Neural crest cell (in vitro differentiated cells): ENCODE data around the gene ABCC8. TPM values are rescaled to one million over a fixed set of nuclear protein-coding genes. Genes with fewer than 3 reads are reported as not detected.
"Not testable (repeated sequence)": the region's sequence is repeated elsewhere in the genome, so short reads cannot be mapped to it uniquely, and the experiment has no call there.

Experiments used
- DNase-seq: peaks from one replicate; pipeline ENCODE4 v3.0.0; 2021; ENCODE audit warnings: low read depth, mixed read lengths, low spot score
- H3K27ac Mint-ChIP-seq: one replicate; pipeline ENCODE4 v1.8.0; 2021; ENCODE audit warnings: mild to moderate bottlenecking, mixed read lengths; ENCODE audit not compliant: unreplicated experiment
- H3K27me3 Mint-ChIP-seq: 2 replicates; pipeline ENCODE4 v1.8.0; 2021; ENCODE audit warnings: low read depth, mild to moderate bottlenecking, mixed read lengths
- H3K36me3 Mint-ChIP-seq: 2 replicates; pipeline ENCODE4 v1.8.0; 2021; ENCODE audit warnings: low read depth, mild to moderate bottlenecking, mixed read lengths
- H3K4me1 Mint-ChIP-seq: 2 replicates; pipeline ENCODE4 v1.8.0; 2021; ENCODE audit warnings: mixed read lengths
- H3K4me3 Mint-ChIP-seq: one replicate; pipeline ENCODE4 v1.8.0; 2021; ENCODE audit warnings: mild to moderate bottlenecking, mixed read lengths
- H3K9me3 Mint-ChIP-seq: 2 replicates; pipeline ENCODE4 v1.8.0; 2021; ENCODE audit warnings: mixed read lengths
- CTCF ChIP-seq: fragments of 200-600 bp; sonication (generic); conservative IDR thresholded peaks from 2 replicates; pipeline ENCODE4 v1.5.0; 2021; ENCODE audit warnings: antibody characterized with exemption, mild to moderate bottlenecking
- total RNA-seq: library from RNA; stranded (reverse); gene quantifications from 2 replicates; pipeline ENCODE4 v1.2.1, GENCODE V29; 2021

Gene ABCC8
- total RNA-seq, 1 donor from 2014 or later, result 6.1 TPM

- no peak overlapping the region for H3K27ac Mint-ChIP-seq
- H3K4me3 Mint-ChIP-seq, result no peak overlapping the region
- no peaks in the 10 kb centered on the region for H3K9me3 Mint-ChIP-seq
- TF ChIP-seq CTCF, result no peak
- peaks cover 65% of the 10 kb centered on the region for H3K4me1 Mint-ChIP-seq
- DNase-seq, result no peak
- no peaks in the 10 kb centered on the region for H3K36me3 Mint-ChIP-seq
- no peaks in the 10 kb centered on the region for H3K27me3 Mint-ChIP-seq
Measured at GRCh38 chr11:17434108-17434507, 42.5 kb downstream of the ABCC8 start.

GRCh38 chr11:17432002-17432401 lies 44.6 kb downstream of the ABCC8 start:
- Mint-ChIP-seq H3K4me1 (peaks cover 59% of the 10 kb centered on the region), H3K36me3 (no peaks in the 10 kb centered on the region), H3K4me3 (peak overlapping the region; percentile 12), H3K9me3 (no peaks in the 10 kb centered on the region), H3K27ac (no peak overlapping the region), H3K27me3 (no peaks in the 10 kb centered on the region)
- DNase-seq, result no peak
- no peak for TF ChIP-seq CTCF

- Mint-ChIP-seq H3K4me3 (no peak overlapping the region), H3K4me1 (peaks cover 54% of the 10 kb centered on the region), H3K9me3 (no peaks in the 10 kb centered on the region), H3K27me3 (no peaks in the 10 kb centered on the region), H3K36me3 (no peaks in the 10 kb centered on the region), H3K27ac (peak overlapping the region; percentile 16)
- no peak for TF ChIP-seq CTCF
- no peak for DNase-seq
Measured at GRCh38 chr11:17431139-17431538, 45.5 kb downstream of the ABCC8 start.

- Mint-ChIP-seq H3K27ac (no peak overlapping the region), H3K27me3 (no peaks in the 10 kb centered on the region)
- no peak for DNase-seq
Measured at GRCh38 chr11:17430616-17431015, 46.0 kb downstream of the ABCC8 start.

GRCh38 chr11:17428925-17429324 lies 47.7 kb downstream of the ABCC8 start:
- DNase-seq, result no peak
- peaks cover 32% of the 10 kb centered on the region for H3K4me1 Mint-ChIP-seq
- no peaks in the 10 kb centered on the region for H3K27me3 Mint-ChIP-seq
- H3K36me3 Mint-ChIP-seq, result no peaks in the 10 kb centered on the region
- H3K27ac Mint-ChIP-seq, result no peak overlapping the region
- no peak overlapping the region for H3K4me3 Mint-ChIP-seq
- TF ChIP-seq CTCF, result no peak
- H3K9me3 Mint-ChIP-seq, result no peaks in the 10 kb centered on the region

More at GRCh38 chr11:17430616-17431015, 46.0 kb downstream of the ABCC8 start:
- H3K9me3 Mint-ChIP-seq, result no peaks in the 10 kb centered on the region
- H3K4me3 Mint-ChIP-seq, result no peak overlapping the region
- peaks cover 49% of the 10 kb centered on the region for H3K4me1 Mint-ChIP-seq
- H3K36me3 Mint-ChIP-seq, result no peaks in the 10 kb centered on the region
- TF ChIP-seq CTCF, result no peak

GRCh38 chr11:17428261-17428660 lies 48.4 kb downstream of the ABCC8 start:
- H3K4me3 Mint-ChIP-seq, result no peak overlapping the region
- no peaks in the 10 kb centered on the region for H3K27me3 Mint-ChIP-seq
- H3K27ac Mint-ChIP-seq, result peak overlapping the region; percentile 5
- no peak for DNase-seq
- no peak for TF ChIP-seq CTCF
- H3K36me3 Mint-ChIP-seq, result no peaks in the 10 kb centered on the region
- H3K9me3 Mint-ChIP-seq, result no peaks in the 10 kb centered on the region
- peaks cover 28% of the 10 kb centered on the region for H3K4me1 Mint-ChIP-seq

GRCh38 chr11:17426233-17426632 lies 50.4 kb downstream of the ABCC8 start:
- H3K27me3 Mint-ChIP-seq, result not testable (repeated sequence)

More at GRCh38 chr11:17426233-17426632, 50.4 kb downstream of the ABCC8 start:
- not testable (repeated sequence) for H3K9me3 Mint-ChIP-seq, H3K36me3 Mint-ChIP-seq, DNase-seq, H3K27ac Mint-ChIP-seq, H3K4me3 Mint-ChIP-seq
- peaks cover 12% of the 10 kb centered on the region for H3K4me1 Mint-ChIP-seq
